ENCODE data around the gene IL17C. TPM values are rescaled to one million over a fixed set of nuclear protein-coding genes. Genes with fewer than 3 reads are reported as not detected.

The IL17C gene
- total and polyA plus RNA-seq, 9 of the 15 experiments (the other 6 are each of a cell fraction or from before 2014, with no cell fraction given): not detected

DNA sequence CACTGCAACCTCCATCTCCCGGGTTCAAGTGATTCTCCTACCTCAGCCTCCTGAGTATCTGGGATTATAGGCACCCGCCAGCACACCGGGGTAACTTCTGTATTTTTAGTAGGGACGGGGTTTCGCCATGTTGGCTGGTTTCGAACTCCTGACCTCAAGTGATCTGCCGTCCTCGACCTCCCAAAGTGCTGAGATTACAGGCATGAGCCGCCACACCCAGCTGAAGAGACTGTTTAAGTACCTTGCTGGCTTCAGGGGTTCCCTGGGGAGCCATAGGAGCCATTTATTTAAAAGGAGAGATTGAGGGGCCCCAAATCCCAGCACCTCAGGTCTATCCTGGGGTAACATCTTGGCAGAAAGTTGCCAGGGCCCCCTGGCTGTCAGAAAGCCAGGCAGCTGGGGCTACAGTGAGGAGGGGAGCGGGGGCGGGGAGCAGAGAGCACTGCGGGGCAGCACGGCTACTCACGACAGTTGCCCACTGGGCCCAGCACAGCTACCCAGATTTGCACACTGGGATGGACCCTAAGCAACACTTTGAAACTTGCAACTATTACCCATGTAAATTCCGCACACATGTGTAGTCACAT, 46.3 kb downstream of the IL17C start (continued):
- TF ChIP-seq, protein P1, sequence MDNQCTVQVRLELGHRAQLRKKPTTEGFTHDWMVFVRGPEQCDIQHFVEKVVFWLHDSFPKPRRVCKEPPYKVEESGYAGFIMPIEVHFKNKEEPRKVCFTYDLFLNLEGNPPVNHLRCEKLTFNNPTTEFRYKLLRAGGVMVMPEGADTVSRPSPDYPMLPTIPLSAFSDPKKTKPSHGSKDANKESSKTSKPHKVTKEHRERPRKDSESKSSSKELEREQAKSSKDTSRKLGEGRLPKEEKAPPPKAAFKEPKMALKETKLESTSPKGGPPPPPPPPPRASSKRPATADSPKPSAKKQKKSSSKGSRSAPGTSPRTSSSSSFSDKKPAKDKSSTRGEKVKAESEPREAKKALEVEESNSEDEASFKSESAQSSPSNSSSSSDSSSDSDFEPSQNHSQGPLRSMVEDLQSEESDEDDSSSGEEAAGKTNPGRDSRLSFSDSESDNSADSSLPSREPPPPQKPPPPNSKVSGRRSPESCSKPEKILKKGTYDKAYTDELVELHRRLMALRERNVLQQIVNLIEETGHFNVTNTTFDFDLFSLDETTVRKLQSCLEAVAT (IDR thresholded peaks at IDR 0.05): no peak
- no peak for TF ChIP-seq RBM34 (IDR thresholded peaks at IDR 0.05; ENCODE audit: borderline replicate concordance, insufficient read depth, low read length)

- intact Hi-C loops (cut with micrococcal nuclease) (loop anchor here (2.0 to 5.0 kb wide), 3 partner anchors 23 to 87 kb away; partner anchors contain the start of gene MVD), in situ Hi-C loops (cut with MboI) (no loop called here)
- BruUV-seq (replicated peaks): no TSS peak
- Histone ChIP-seq H3K4me1 (replicated peaks in 1 of 2; ENCODE audit: control insufficient read depth in 2 of 2, insufficient read depth in 2 of 2, low read length in 2 of 2) (peaks cover 36 to 71% of the 10 kb centered on the region in 2 experiments), H3K9me1 (ENCODE audit: control insufficient read depth, insufficient read depth, low read length) (no peaks in the 10 kb centered on the region), H2AFZ (ENCODE audit: low read depth, low read length) (peak overlapping the region; percentile 88), H3K27me3 (ENCODE audit: control insufficient read depth in 2 of 2, insufficient read depth in 2 of 2, low read length in 2 of 2) (no peaks in the 10 kb centered on the region), H4K20me1 (replicated peaks; ENCODE audit: control insufficient read depth, insufficient read depth, low read length) (no peaks in the 10 kb centered on the region; the same call in 1 of the 2 replicates), H3K9ac (ENCODE audit: insufficient read depth in 1 of 2, low read depth in 2 of 2, low read length in 2 of 2) (peak overlapping the region; percentile 44 to 90; a peak in 3 of 4 replicates), H3K4me3 (peak overlapping the region; percentile 60), H3K79me2 (ENCODE audit: control insufficient read depth, insufficient read depth, low read length) (no peaks in the 10 kb centered on the region; the same call in 2 of the 3 replicates), H3K9me3 (replicated peaks; ENCODE audit: control insufficient read depth, insufficient read depth, low read depth, low read length) (no peaks in the 10 kb centered on the region), H3K27ac (ENCODE audit: extremely low read depth, low read depth, low read length) (no peak overlapping the region; the same call in 2 of the 3 replicates), H3K36me3 (ENCODE audit: control insufficient read depth, insufficient read depth, low read length) (no peaks in the 10 kb centered on the region), H3K4me2 (ENCODE audit: insufficient read depth, low read length) (peak overlapping the region; percentile 75)
- ATAC-seq (no peak), DNase-seq (ENCODE audit: extremely low read depth in 1 of 4, low spot score in 3 of 4) (peak; percentile 49 to 73 (median 66)), FAIRE-seq (no peak)
- 40% methylated on average over 21 of the region's 33 CpGs for WGBS (ENCODE audit: insufficient coverage, low coverage, missing lambda C conversion rate)
- CTCF ChIA-PET (ENCODE audit: low intra/inter-chr PET ratio): interaction anchor here (0.6 kb wide), 1 partner anchor 127 kb away, joined by 3 read pairs; no protein-coding TSS in a partner anchor
- POLR2A ChIA-PET: interaction anchor here (0.5 to 1.2 kb wide), 4 partner anchors 9 to 34 kb away, joined by 3 to 6 read pairs (median 4); partner anchors contain the start of gene MVD
- TF ChIP-seq, protein P2, sequence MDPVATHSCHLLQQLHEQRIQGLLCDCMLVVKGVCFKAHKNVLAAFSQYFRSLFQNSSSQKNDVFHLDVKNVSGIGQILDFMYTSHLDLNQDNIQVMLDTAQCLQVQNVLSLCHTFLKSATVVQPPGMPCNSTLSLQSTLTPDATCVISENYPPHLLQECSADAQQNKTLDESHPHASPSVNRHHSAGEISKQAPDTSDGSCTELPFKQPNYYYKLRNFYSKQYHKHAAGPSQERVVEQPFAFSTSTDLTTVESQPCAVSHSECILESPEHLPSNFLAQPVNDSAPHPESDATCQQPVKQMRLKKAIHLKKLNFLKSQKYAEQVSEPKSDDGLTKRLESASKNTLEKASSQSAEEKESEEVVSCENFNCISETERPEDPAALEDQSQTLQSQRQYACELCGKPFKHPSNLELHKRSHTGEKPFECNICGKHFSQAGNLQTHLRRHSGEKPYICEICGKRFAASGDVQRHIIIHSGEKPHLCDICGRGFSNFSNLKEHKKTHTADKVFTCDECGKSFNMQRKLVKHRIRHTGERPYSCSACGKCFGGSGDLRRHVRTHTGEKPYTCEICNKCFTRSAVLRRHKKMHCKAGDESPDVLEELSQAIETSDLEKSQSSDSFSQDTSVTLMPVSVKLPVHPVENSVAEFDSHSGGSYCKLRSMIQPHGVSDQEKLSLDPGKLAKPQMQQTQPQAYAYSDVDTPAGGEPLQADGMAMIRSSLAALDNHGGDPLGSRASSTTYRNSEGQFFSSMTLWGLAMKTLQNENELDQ (CRISPR knock-in tag; IDR thresholded peaks at IDR 0.05; ENCODE audit: borderline replicate concordance): no peak
- TF ChIP-seq PML (IDR thresholded peaks at IDR 0.05; ENCODE audit: low read length): no peak
- no peak for TF ChIP-seq ZFP1 (CRISPR knock-in tag; IDR thresholded peaks at IDR 0.05)
- no peak for TF ChIP-seq CBX1 (IDR thresholded peaks at IDR 0.05; ENCODE audit: low read depth)
- no peak for TF ChIP-seq SNRNP70 (optimal IDR thresholded peaks at IDR 0.05; ENCODE audit: low read depth, low read length)
- TF ChIP-seq POLR2H (tag; IDR thresholded peaks at IDR 0.05; ENCODE audit: low read depth): no peak
- TF ChIP-seq HMG20B (CRISPR knock-in tag; IDR thresholded peaks at IDR 0.05): no peak
- TF ChIP-seq, protein P3, sequence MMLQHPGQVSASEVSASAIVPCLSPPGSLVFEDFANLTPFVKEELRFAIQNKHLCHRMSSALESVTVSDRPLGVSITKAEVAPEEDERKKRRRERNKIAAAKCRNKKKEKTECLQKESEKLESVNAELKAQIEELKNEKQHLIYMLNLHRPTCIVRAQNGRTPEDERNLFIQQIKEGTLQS (IDR thresholded peaks at IDR 0.05): peak; percentile 39; the same call in 1 of the 2 replicates
- TF ChIP-seq, protein P3 (CRISPR knock-in tag; conservative IDR thresholded peaks at IDR 0.05): no peak
- no peak for TF ChIP-seq GTF2A2 (tag; IDR thresholded peaks at IDR 0.05)
- TF ChIP-seq RAD21 (CRISPR knock-in tag; conservative IDR thresholded peaks at IDR 0.05 in 1 of 2, IDR thresholded peaks at IDR 0.05 in 1 of 2): peak in 1 of 2 experiments; percentile 37; a peak in 2 of 4 replicates
Measured at GRCh38 chr16:88685156-88686061, 47.0 kb downstream of the IL17C start.

All from K562 (cell line).